CD14-positive monocyte (primary cell): ENCODE results near the gene BTBD8. TPM values are rescaled to one million over a fixed set of nuclear protein-coding genes. Genes with fewer than 3 reads are reported as not detected.
"Not testable (repeated sequence)": the region's sequence is repeated elsewhere in the genome, so short reads cannot be mapped to it uniquely, and the experiment has no call there.

Experiments
- DNase-seq, 3 donors: peaks; one replicate each; pipeline ENCODE4 v3.0.0-alpha.2; 2011 to 2022
- H2AFZ ChIP-seq: 2 replicates; pipeline ENCODE4 v1.6.0; 2012; ENCODE audit warnings: mild to moderate bottlenecking, low read depth, low read length, inconsistent platforms; ENCODE audit not compliant: insufficient read depth, poor library complexity, severe bottlenecking
- H3K27ac ChIP-seq, 2 donors: 1 replicate in 1 of 2; 2 replicates in 1 of 2; pipeline ENCODE4 v1.5.1; 2012 to 2013; ENCODE audit warnings: low read length in 2 of 2, control low read depth in 1 of 2, inconsistent platforms in 1 of 2, low read depth in 1 of 2, mild to moderate bottlenecking in 1 of 2
- H3K27me3 ChIP-seq, 2 donors: one replicate each; pipeline versions ENCODE4 v1.6.0 to v1.6.1; 2011 to 2013; ENCODE audit warnings: low read length in 2 of 2; ENCODE audit not compliant: control insufficient read depth in 2 of 2, insufficient read depth in 2 of 2
- H3K36me3 ChIP-seq, 2 donors: replicated peaks in 1 of 2; 1 replicate in 1 of 2; 2 replicates in 1 of 2; pipeline versions ENCODE4 v1.5.1 to v1.6.1; 2012 to 2013; ENCODE audit warnings: low read length in 2 of 2, control low read depth in 1 of 2, inconsistent platforms in 1 of 2, mild to moderate bottlenecking in 1 of 2; ENCODE audit not compliant: insufficient read depth in 2 of 2, control insufficient read depth in 1 of 2
- H3K4me1 ChIP-seq, 2 donors: 1 replicate in 1 of 2; 2 replicates in 1 of 2; pipeline versions ENCODE4 v1.5.1 to v1.6.1; 2012 to 2013; ENCODE audit warnings: low read length in 2 of 2, control low read depth in 1 of 2, inconsistent platforms in 1 of 2, mild to moderate bottlenecking in 1 of 2, moderate library complexity in 1 of 2; ENCODE audit not compliant: insufficient read depth in 2 of 2, control insufficient read depth in 1 of 2
- H3K4me2 ChIP-seq: replicated peaks from 2 replicates; pipeline ENCODE3; 2012; ENCODE audit warnings: low read length, moderate library complexity, mild to moderate bottlenecking; ENCODE audit not compliant: poor library complexity, severe bottlenecking; ENCODE audit errors: extremely low read depth
- H3K4me3 ChIP-seq, 3 experiments: fragments of 200-600 bp in 1 of 3; sonication (generic) in 1 of 3; replicated peaks in 1 of 3; 1 replicate in 2 of 3; 2 replicates in 1 of 3; pipeline ENCODE4 v1.5.1; 2011 to 2013; ENCODE audit warnings: low read length in 3 of 3, mild to moderate bottlenecking in 3 of 3, control low read depth in 2 of 3, low read depth in 2 of 3, inconsistent platforms in 1 of 3, moderate library complexity in 1 of 3
- H3K79me2 ChIP-seq: 2 replicates; pipeline ENCODE4 v1.6.0; 2012; ENCODE audit warnings: mild to moderate bottlenecking, control low read depth, inconsistent platforms, low read length, moderate library complexity; ENCODE audit not compliant: insufficient read depth
- H3K9ac ChIP-seq: 2 replicates; pipeline ENCODE4 v1.6.0; 2017; ENCODE audit warnings: low read length, mild to moderate bottlenecking; ENCODE audit not compliant: insufficient read depth, poor library complexity, severe bottlenecking
- H3K9me3 ChIP-seq, 2 donors: replicated peaks in 1 of 2; 1 replicate in 1 of 2; 2 replicates in 1 of 2; pipeline versions ENCODE4 v1.5.1 to v1.6.1; 2012 to 2013; ENCODE audit warnings: low read length in 2 of 2, control low read depth in 1 of 2; ENCODE audit not compliant: control insufficient read depth in 1 of 2, insufficient read depth in 1 of 2
- H4K20me1 ChIP-seq: 2 replicates; pipeline ENCODE4 v1.6.0; 2012; ENCODE audit warnings: mild to moderate bottlenecking, low read length, control low read depth, moderate library complexity; ENCODE audit not compliant: insufficient read depth
- H3K27ac Mint-ChIP-seq, 7 donors: one replicate each; pipeline ENCODE4 v1.8.0; 2020; ENCODE audit warnings: mild to moderate bottlenecking in 7 of 7, mixed read lengths in 7 of 7, moderate library complexity in 6 of 7, inconsistent platforms in 2 of 7
- H3K27me3 Mint-ChIP-seq, 3 donors: one replicate each; pipeline ENCODE4 v1.8.0; 2021 to 2022; ENCODE audit warnings: low read depth in 3 of 3, mild to moderate bottlenecking in 3 of 3, mixed read lengths in 3 of 3, moderate library complexity in 3 of 3, inconsistent platforms in 1 of 3
- H3K36me3 Mint-ChIP-seq, 2 donors: one replicate each; pipeline ENCODE4 v1.8.0; 2020; ENCODE audit warnings: mixed read lengths in 2 of 2, inconsistent platforms in 1 of 2, mild to moderate bottlenecking in 1 of 2
- H3K4me1 Mint-ChIP-seq: one replicate; pipeline ENCODE4 v1.8.0; 2020; ENCODE audit warnings: mild to moderate bottlenecking, mixed read lengths
- H3K4me3 Mint-ChIP-seq, 2 donors: one replicate each; pipeline ENCODE4 v1.8.0; 2020; ENCODE audit warnings: mild to moderate bottlenecking in 2 of 2, mixed read lengths in 2 of 2, moderate library complexity in 1 of 2
- H3K9me3 Mint-ChIP-seq, 7 donors: one replicate each; pipeline ENCODE4 v1.8.0; 2020 to 2022; ENCODE audit warnings: mixed read lengths in 7 of 7, mild to moderate bottlenecking in 6 of 7, moderate library complexity in 6 of 7, inconsistent platforms in 2 of 7
- CTCF ChIP-seq: fragments of 200-600 bp; IDR thresholded peaks from one replicate; pipeline ENCODE4 v1.8.0; 2022; ENCODE audit warnings: antibody characterized with exemption, mild to moderate bottlenecking
- WGBS: methylation state at CpG from one replicate; pipeline ENCODE4 v1.1.5; 2013; ENCODE audit warnings: missing lambda C conversion rate; ENCODE audit not compliant: insufficient coverage; 5-methylcytosine and 5-hydroxymethylcytosine counted together
- intact Hi-C, 2 donors: fragments of 100-400 bp; cut with micrococcal nuclease; formaldehyde crosslinking; loops; one replicate each; pipeline versions ENCODE4 v1.15.0 to v1.15.1; 2023
- polyA plus RNA-seq, 3 donors: library from polyadenylated mRNA; depleted of rRNA in 1 of 3; unstranded in 2 of 3; stranded (reverse) in 1 of 3; fragments of 300-500 nt in 2 of 3; fragments of >200 nt in 1 of 3; fragmentation: Illumina TruSeq in 2 of 3; gene quantifications; 1 replicate in 2 of 3; 2 replicates in 1 of 3; pipeline ENCODE4 v1.2.3, GENCODE V29; 2012 to 2021

The BTBD8 gene
- polyA plus RNA-seq, 3 donors: 0.44 to 1.1 (median 0.88) TPM

GRCh38 chr1:92066321-92066720, 13.8 kb upstream of the BTBD8 start:
- Histone ChIP-seq H3K4me2 (no peak overlapping the region), H3K4me1 (no peaks in the 10 kb centered on the region), H3K9ac (no peak overlapping the region), H3K79me2 (no peaks in the 10 kb centered on the region), H3K4me3 (no peak overlapping the region), H3K27ac (no peak overlapping the region), H3K27me3 (no peaks in the 10 kb centered on the region), H3K36me3 (no peaks in the 10 kb centered on the region), H4K20me1 (no peaks in the 10 kb centered on the region), H2AFZ (no peak overlapping the region), H3K9me3 (no peaks in the 10 kb centered on the region)
- no peak for TF ChIP-seq CTCF
- intact Hi-C loops: no loop called here
- Mint-ChIP-seq H3K4me1 (no peaks in the 10 kb centered on the region), H3K9me3 (peaks cover 0 to 3% (median 0%) of the 10 kb centered on the region in 7 donors), H3K4me3 (no peak overlapping the region), H3K27me3 (peaks cover 0 to 1% (median 0%) of the 10 kb centered on the region in 3 donors), H3K36me3 (no peaks in the 10 kb centered on the region), H3K27ac (no peak overlapping the region)
- no peak for DNase-seq
- WGBS: 94% methylated on average over 4 of the region's 8 CpGs

GRCh38 chr1:92070892-92071291, 9.3 kb upstream of the BTBD8 start:
- Histone ChIP-seq H2AFZ (no peak overlapping the region), H4K20me1 (no peaks in the 10 kb centered on the region), H3K36me3 (no peaks in the 10 kb centered on the region), H3K9me3 (no peaks in the 10 kb centered on the region), H3K27ac (no peak overlapping the region), H3K4me3 (no peak overlapping the region), H3K4me2 (no peak overlapping the region), H3K9ac (no peak overlapping the region), H3K79me2 (no peaks in the 10 kb centered on the region), H3K4me1 (no peaks in the 10 kb centered on the region), H3K27me3 (no peaks in the 10 kb centered on the region)
- Mint-ChIP-seq H3K9me3 (peaks cover 0 to 2% (median 0%) of the 10 kb centered on the region in 7 donors), H3K4me1 (no peaks in the 10 kb centered on the region), H3K27me3 (peaks cover 0 to 4% (median 3%) of the 10 kb centered on the region in 3 donors), H3K4me3 (no peak overlapping the region), H3K27ac (no peak overlapping the region), H3K36me3 (no peaks in the 10 kb centered on the region)
- 83% methylated on average over 2 of the region's 2 CpGs for WGBS
- no peak for DNase-seq
- TF ChIP-seq CTCF: no peak
- intact Hi-C loops: no loop called here

GRCh38 chr1:92074446-92074845, 5.7 kb upstream of the BTBD8 start:
- DNase-seq, H3K27me3 ChIP-seq, H3K9me3 Mint-ChIP-seq, H2AFZ ChIP-seq, H3K4me1 ChIP-seq, H3K79me2 ChIP-seq, H3K9ac ChIP-seq, H3K4me1 Mint-ChIP-seq, H3K27ac Mint-ChIP-seq, intact Hi-C loops, H3K4me3 Mint-ChIP-seq, H3K9me3 ChIP-seq, H3K36me3 ChIP-seq, H3K36me3 Mint-ChIP-seq, H3K27me3 Mint-ChIP-seq, H3K4me3 ChIP-seq, H4K20me1 ChIP-seq, H3K27ac ChIP-seq, H3K4me2 ChIP-seq: not testable (repeated sequence)
